K562 (cell line): ENCODE measurements around the gene CABP2. TPM values are rescaled to one million over a fixed set of nuclear protein-coding genes. Genes with fewer than 3 reads are reported as not detected.

ENCODE experiments used
- ATAC-seq: fragments of 200-7000 bp; cut with Tn5 transposase; 3 replicates; pipeline ENCODE4 v1.9.1; 2020; ENCODE audit warnings: moderate library complexity
- BruUV-seq: library from RNA; stranded (reverse); fragments of 400-500 nt; replicated peaks from 2 replicates; lab custom pipeline; 2021; lab: Mats Ljungman, UMichigan
- CTCF ChIA-PET: fragments of 300-600 bp; formaldehyde crosslinking; extraction: SDS; loops from one replicate; lab custom pipeline; 2021; ENCODE audit warnings: low intra/inter-chr PET ratio; lab: Yijun Ruan, JAX
- POLR2A ChIA-PET: fragments of 300-600, 350-650 bp; sonication (Branson Sonifier 250); formaldehyde crosslinking; extraction: SDS; loops from one replicate; lab custom pipeline; 2021; ENCODE audit warnings: antibody characterized with exemption, inconsistent platforms; lab: Yijun Ruan, JAX
- DNase-seq, 4 experiments: peaks; one replicate each; pipeline versions ENCODE4 v3.0.0 to v3.0.0-alpha.2; 2011 to 2018; ENCODE audit warnings: low spot score in 3 of 4, mixed read lengths in 3 of 4; ENCODE audit errors: extremely low read depth in 1 of 4
- FAIRE-seq: peaks from 2 replicates; lab custom pipeline; 2011; peaks lifted over from hg19 to GRCh38; lab: Jason Lieb, UNC
- H2AFZ ChIP-seq: 2 replicates; pipeline ENCODE4 v1.6.0; 2011; ENCODE audit warnings: low read depth, low read length, control low read depth, inconsistent platforms
- H3K27ac ChIP-seq: fragments of 200-600 bp; 3 replicates; pipeline ENCODE4 v1.8.0; 2011; ENCODE audit warnings: low read depth, mild to moderate bottlenecking, control low read depth, inconsistent platforms, low read length, moderate library complexity, mixed read lengths; ENCODE audit errors: extremely low read depth
- H3K27me3 ChIP-seq, 2 experiments: fragments of 300-600 bp in 1 of 2; 2 replicates in 1 of 2; 3 replicates in 1 of 2; pipeline versions ENCODE4 v1.6.0 to v1.8.0; 2011; ENCODE audit warnings: inconsistent platforms in 2 of 2, low read length in 2 of 2, mild to moderate bottlenecking in 1 of 2, mixed read lengths in 1 of 2, moderate library complexity in 1 of 2; ENCODE audit not compliant: control insufficient read depth in 2 of 2, insufficient read depth in 2 of 2
- H3K36me3 ChIP-seq: fragments of 300-600 bp; 3 replicates; pipeline ENCODE4 v1.8.0; 2011; ENCODE audit warnings: mild to moderate bottlenecking, low read length, inconsistent platforms; ENCODE audit not compliant: control insufficient read depth, insufficient read depth
- H3K4me1 ChIP-seq, 2 experiments: fragments of 200-600 bp in 1 of 2; replicated peaks in 1 of 2; 2 replicates in 1 of 2; 3 replicates in 1 of 2; pipeline versions ENCODE4 v1.5.1 to v1.8.0; 2011; ENCODE audit warnings: inconsistent platforms in 2 of 2, low read length in 2 of 2, mild to moderate bottlenecking in 1 of 2, mixed read lengths in 1 of 2, moderate library complexity in 1 of 2; ENCODE audit not compliant: control insufficient read depth in 2 of 2, insufficient read depth in 2 of 2
- H3K4me2 ChIP-seq: 2 replicates; pipeline ENCODE4 v1.6.1; 2011; ENCODE audit warnings: low read length, control low read depth, inconsistent platforms, mixed read lengths; ENCODE audit not compliant: insufficient read depth
- H3K4me3 ChIP-seq: fragments of 200-600 bp; sonication (generic), shearing (Covaris generic); 2 replicates; pipeline ENCODE4 v1.5.1; 2016; ENCODE audit warnings: control low read depth, inconsistent platforms
- H3K79me2 ChIP-seq: fragments of 200-600 bp; 3 replicates; pipeline ENCODE4 v1.8.0; 2011; ENCODE audit warnings: low read length, inconsistent platforms; ENCODE audit not compliant: control insufficient read depth, insufficient read depth
- H3K9ac ChIP-seq, 2 experiments: 2 replicates each; pipeline versions ENCODE4 v1.6.0 to v1.6.1; 2011; ENCODE audit warnings: low read depth in 2 of 2, low read length in 2 of 2, control low read depth in 1 of 2, inconsistent platforms in 1 of 2, mild to moderate bottlenecking in 1 of 2, mixed read lengths in 1 of 2; ENCODE audit not compliant: insufficient read depth in 1 of 2
- H3K9me1 ChIP-seq: one replicate; pipeline ENCODE4 v1.6.0; 2011; ENCODE audit warnings: inconsistent platforms, mild to moderate bottlenecking, low read length, moderate library complexity; ENCODE audit not compliant: control insufficient read depth, insufficient read depth
- H3K9me3 ChIP-seq: replicated peaks from 2 replicates; pipeline ENCODE4 v1.5.1; 2011; ENCODE audit warnings: low read depth, low read length, inconsistent platforms; ENCODE audit not compliant: control insufficient read depth, insufficient read depth
- H4K20me1 ChIP-seq: replicated peaks from 2 replicates; pipeline ENCODE4 v1.6.1; 2011; ENCODE audit warnings: low read length, inconsistent platforms, mixed read lengths; ENCODE audit not compliant: control insufficient read depth, insufficient read depth
- CXXC5 ChIP-seq: fragments of 250-450 bp; sonication (Bioruptor Pico); IDR thresholded peaks from 2 replicates; pipeline ENCODE4 v1.8.0; 2022; ENCODE audit warnings: inconsistent platforms, mild to moderate bottlenecking, moderate library complexity
- E2F1 ChIP-seq: sonication (generic); formaldehyde crosslinking; IDR thresholded peaks from 2 replicates; pipeline ENCODE4 v1.8.1; 2023; ENCODE audit warnings: mild to moderate bottlenecking, missing genetic modification reagents, moderate library complexity
- ELK1 ChIP-seq: sonication (generic); formaldehyde crosslinking; IDR thresholded peaks from 2 replicates; pipeline ENCODE4 v1.8.1; 2022; ENCODE audit warnings: missing genetic modification reagents
- GATA2 ChIP-seq: sonication (generic); formaldehyde crosslinking; IDR thresholded peaks from 2 replicates; pipeline ENCODE4 v1.4.0; 2020; ENCODE audit warnings: mild to moderate bottlenecking, missing genetic modification reagents
- GTF3C2 ChIP-seq: IDR thresholded peaks from 3 replicates; pipeline ENCODE4 v1.6.1; 2011; ENCODE audit warnings: borderline replicate concordance, mild to moderate bottlenecking, moderate library complexity; ENCODE audit not compliant: insufficient read length; ENCODE audit errors: extremely low read depth
- NEUROD1 ChIP-seq: fragments of 150-350 bp; IDR thresholded peaks from 2 replicates; pipeline ENCODE4 v1.6.1; 2014; ENCODE audit warnings: borderline replicate concordance, low read length, low read depth; ENCODE audit not compliant: partially characterized antibody
- POLR2A ChIP-seq: fragments of 450-650 bp; conservative IDR thresholded peaks from 2 replicates; pipeline ENCODE4 v1.6.1; 2016
- TCF3 ChIP-seq: sonication (generic); formaldehyde crosslinking; IDR thresholded peaks from 2 replicates; pipeline ENCODE4 v1.4.0; 2020; ENCODE audit warnings: mild to moderate bottlenecking, missing genetic modification reagents
- TSC22D4 ChIP-seq: fragments of 450-650 bp; IDR thresholded peaks from 2 replicates; pipeline ENCODE4 v1.6.1; 2016; ENCODE audit warnings: missing genetic modification characterization, missing biosample characterization, control low read depth
- ZBTB9 ChIP-seq: fragments of 450-650 bp; formaldehyde crosslinking; IDR thresholded peaks from 2 replicates; pipeline ENCODE4 v1.4.0; 2020; ENCODE audit warnings: mild to moderate bottlenecking, moderate library complexity
- ZHX1 ChIP-seq: fragments of 150-350 bp; conservative IDR thresholded peaks from 2 replicates; pipeline ENCODE4 v1.6.1; 2014; ENCODE audit warnings: low read length
- WGBS: fragments of 100-300 bp; shearing (Covaris generic); methylation state at CpG from one replicate; pipeline ENCODE4 v1.1.6; 2016; ENCODE audit warnings: low coverage, mixed read lengths; ENCODE audit not compliant: insufficient coverage; ENCODE audit errors: missing lambda C conversion rate; 5-methylcytosine and 5-hydroxymethylcytosine counted together
- in situ Hi-C: fragments of 300-500 bp; cut with MboI; formaldehyde crosslinking; loops from 4 replicates; pipeline ENCODE4 v1.15.0; 2018; ENCODE audit warnings: inconsistent platforms, mixed read lengths
- intact Hi-C: fragments of 100-400 bp; cut with micrococcal nuclease; formaldehyde crosslinking; loops from 2 replicates; pipeline ENCODE4 v1.14.2; 2022
- polyA plus RNA-seq, 8 experiments: library from polyadenylated mRNA; depleted of rRNA in 4 of 8; stranded (reverse) in 5 of 8; unstranded in 3 of 8; fragments of >200 nt; fragmentation: Nextera tagmentation in 2 of 8; fragmentation: Illumina TruSeq in 1 of 8; extraction: Ambion mirVana in 2 of 8; extraction: Trizol in 1 of 8; gene quantifications; 2 replicates each; pipeline versions ENCODE4 v1.2.1 to v1.2.3, GENCODE V29; 2011 to 2014; ENCODE audit warnings: inconsistent platforms in 1 of 8, missing spikeins in 1 of 8
- total RNA-seq, 7 experiments: library from RNA; depleted of rRNA in 6 of 7; stranded (reverse); fragments of >200 nt in 6 of 7; fragmentation: Illumina TruSeq in 2 of 7; extraction: Trizol in 2 of 7; gene quantifications; 2 replicates each; pipeline versions ENCODE4 v1.2.1 to v1.2.3, GENCODE V29; 2011 to 2021; ENCODE audit warnings: low replicate concordance in 1 of 7

CABP2 gene
- total and polyA plus RNA-seq, 9 of the 15 experiments (the other 6 are each of a cell fraction or from before 2014, with no cell fraction given), result not detected

DNA sequence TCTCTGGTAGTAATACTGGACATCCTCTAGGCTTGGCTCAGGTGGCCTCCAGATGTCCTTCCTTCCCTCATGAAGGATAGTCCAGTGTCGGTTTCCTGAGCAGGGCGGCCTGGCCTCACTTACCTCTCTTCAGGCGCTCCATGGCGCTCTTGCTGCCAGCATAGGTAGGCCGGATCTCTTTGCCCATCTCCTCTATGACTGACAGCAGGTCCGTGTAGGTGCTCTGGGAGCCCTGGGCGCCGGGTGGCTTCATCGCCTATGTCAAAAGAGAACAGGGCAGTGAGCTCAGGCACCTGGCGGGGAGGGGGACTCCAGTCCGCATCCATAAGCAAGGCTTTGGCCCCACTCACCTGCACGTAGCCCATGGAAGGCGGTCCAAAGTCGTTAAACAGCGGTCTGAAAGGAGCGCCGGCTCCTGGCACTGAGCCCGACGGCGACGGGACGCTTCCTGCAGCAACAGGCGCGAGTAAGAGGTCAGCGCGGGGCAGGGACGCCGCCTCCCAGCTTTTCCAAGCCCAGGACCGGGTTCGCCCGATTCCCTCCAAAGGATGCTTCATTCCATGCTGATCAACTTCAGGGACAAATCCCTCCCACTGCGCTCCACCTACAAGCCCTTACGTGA, 15.9 kb downstream of the CABP2 start:
- POLR2A ChIA-PET, result interaction anchor here (0.6 to 1.2 kb wide), 4 partner anchors 73 to 123 kb away, joined by 3 to 6 read pairs (median 4); partner anchors contain the start of genes NUDT8 and PPP1CA
- Histone ChIP-seq H4K20me1 (no peaks in the 10 kb centered on the region), H3K9me1 (no peaks in the 10 kb centered on the region), H3K4me1 (peaks cover 28 to 64% of the 10 kb centered on the region in 2 experiments), H3K79me2 (peaks cover 33% of the 10 kb centered on the region), H3K27ac (peak overlapping the region; percentile 78), H3K4me2 (peak overlapping the region; percentile 98), H2AFZ (peak overlapping the region; percentile 85), H3K4me3 (peak overlapping the region; percentile 79), H3K27me3 (no peaks in the 10 kb centered on the region), H3K9me3 (no peaks in the 10 kb centered on the region), H3K36me3 (peaks cover 18% of the 10 kb centered on the region; the same call in 2 of the 3 replicates), H3K9ac (peak overlapping the region; percentile 82 to 99; a peak in 3 of 4 replicates)
- TSS peak; percentile 73 for BruUV-seq
- intact Hi-C loops, result loop anchor here (2.0 to 5.0 kb wide), 5 partner anchors 35 to 150 kb away; partner anchors contain the start of genes GSTP1, PPP1CA and RPS6KB2
- CTCF ChIA-PET, result interaction anchor here (0.9 to 2.5 kb wide), 3 partner anchors 72 to 154 kb away, joined by 4 to 13 read pairs (median 4); partner anchors contain the start of genes POLD4 and PPP1CA
- ATAC-seq (no peak), FAIRE-seq (no peak), DNase-seq (peak in 2 of 4 experiments; percentile 51 to 55)
- 16% methylated on average over 29 of the region's 33 CpGs for WGBS
- in situ Hi-C loops, result no loop called here
- TF ChIP-seq TSC22D4 (tag) (no peak), ELK1 (CRISPR knock-in tag) (0 out of 2 replicates have a peak, but pooled peaks have one; percentile 64), GATA2 (0 out of 2 replicates have a peak, but pooled peaks have one; percentile 9), E2F1 (peak; percentile 72; the same call in 1 of the 2 replicates), CXXC5 (CRISPR knock-in tag) (no peak), ZBTB9 (CRISPR knock-in tag) (no peak), ZHX1 (no peak), GTF3C2 (no peak), TCF3 (CRISPR knock-in tag) (no peak), NEUROD1 (no peak), POLR2A (no peak)
